Measurements from ENCODE around the gene FAM83C. TPM values are rescaled to one million over a fixed set of nuclear protein-coding genes. Genes with fewer than 3 reads are reported as not detected.

The FAM83C gene
- total and polyA plus RNA-seq, 2 donors (not counting 1 experiment from before 2014, with no cell fraction given) = not detected

GRCh38 chr20:35271073-35271882 is 20.9 kb downstream of the FAM83C start:
- H3K79me2 ChIP-seq (ENCODE audit: control insufficient read depth, insufficient read depth, low read length) = peaks cover 60% of the 10 kb centered on the region
- POLR2A ChIA-PET = no interaction called here
- Mint-ChIP-seq H3K4me1 (peaks cover 1% of the 10 kb centered on the region), H3K27me3 (no peaks in the 10 kb centered on the region), H3K4me3 (no peak overlapping the region), H3K9me3 (ENCODE audit: insufficient read depth) (no peaks in the 10 kb centered on the region), H3K27ac (peak overlapping the region; percentile 7)
- no peaks in the 10 kb centered on the region for H3K27me3 ChIP-seq (replicated peaks in 1 of 4; ENCODE audit: control extremely low read depth in 1 of 4, control insufficient read depth in 3 of 4, insufficient read depth in 4 of 4, low read length in 3 of 4)
- CTCF ChIA-PET = interaction anchor here (1.0 kb wide), 1 partner anchor 33 kb away, joined by 3 read pairs; no protein-coding TSS in a partner anchor
- H3K4me1 ChIP-seq (ENCODE audit: control insufficient read depth in 2 of 2, insufficient read depth in 2 of 2, low read length in 2 of 2) = peaks cover 5 to 6% of the 10 kb centered on the region in 2 donors
- peaks cover 18% of the 10 kb centered on the region for H4K20me1 ChIP-seq (ENCODE audit: control insufficient read depth, insufficient read depth, low read length, poor library complexity, severe bottlenecking)
- no peak overlapping the region for H3K9ac ChIP-seq (ENCODE audit: low read length)
- H2AFZ ChIP-seq (ENCODE audit: insufficient read depth, low read depth, low read length, poor library complexity, severe bottlenecking) = no peak overlapping the region
- H3K4me2 ChIP-seq (replicated peaks; ENCODE audit: low read depth, low read length, poor library complexity, severe bottlenecking) = no peak overlapping the region
- ATAC-seq (ENCODE audit: low read depth) = no peak
- H3K27ac ChIP-seq (ENCODE audit: low read length in 2 of 2) = no peak overlapping the region
- intact Hi-C loops (cut with micrococcal nuclease) = no loop called here
- peaks cover 0 to 49% of the 10 kb centered on the region in 2 experiments for H3K36me3 ChIP-seq (replicated peaks in 1 of 2; ENCODE audit: control extremely low read depth in 1 of 2, control insufficient read depth in 1 of 2, extremely low read depth in 1 of 2, insufficient read depth in 2 of 2, low read length in 1 of 2)
- TF ChIP-seq EZH2 (IDR thresholded peaks at IDR 0.05; ENCODE audit: borderline replicate concordance, insufficient read depth, low read depth, low read length, poor library complexity, severe bottlenecking) (no peak), CTCF (IDR thresholded peaks at IDR 0.05) (no peak)
- 97% methylated on average over 16 of the region's 20 CpGs for WGBS (ENCODE audit: insufficient coverage)
- H3K4me3 ChIP-seq (ENCODE audit: control extremely low read depth in 1 of 5, extremely low read depth in 1 of 5, insufficient read depth in 1 of 5, low read depth in 2 of 5, low read length in 4 of 5) = no peak overlapping the region
- H3K9me3 ChIP-seq (ENCODE audit: control extremely low read depth in 1 of 3, control insufficient read depth in 2 of 3, insufficient read depth in 1 of 3, low read length in 2 of 3) = no peaks in the 10 kb centered on the region
- DNase-seq = no peak
